Hepatic stellate cell (primary cell): Measurements from ENCODE around the gene SLC7A5.
A peak's percentile ranks its signal among the peaks of the same experiment; 100 is the strongest.
"Not testable (repeated sequence)": the region's sequence is repeated elsewhere in the genome, so short reads cannot be mapped to it uniquely, and the experiment has no call there.

Source experiments
- DNase-seq: peaks from one replicate; pipeline ENCODE4 v3.0.0; 2011; ENCODE audit warnings: low spot score

SLC7A5 gene

DNA sequence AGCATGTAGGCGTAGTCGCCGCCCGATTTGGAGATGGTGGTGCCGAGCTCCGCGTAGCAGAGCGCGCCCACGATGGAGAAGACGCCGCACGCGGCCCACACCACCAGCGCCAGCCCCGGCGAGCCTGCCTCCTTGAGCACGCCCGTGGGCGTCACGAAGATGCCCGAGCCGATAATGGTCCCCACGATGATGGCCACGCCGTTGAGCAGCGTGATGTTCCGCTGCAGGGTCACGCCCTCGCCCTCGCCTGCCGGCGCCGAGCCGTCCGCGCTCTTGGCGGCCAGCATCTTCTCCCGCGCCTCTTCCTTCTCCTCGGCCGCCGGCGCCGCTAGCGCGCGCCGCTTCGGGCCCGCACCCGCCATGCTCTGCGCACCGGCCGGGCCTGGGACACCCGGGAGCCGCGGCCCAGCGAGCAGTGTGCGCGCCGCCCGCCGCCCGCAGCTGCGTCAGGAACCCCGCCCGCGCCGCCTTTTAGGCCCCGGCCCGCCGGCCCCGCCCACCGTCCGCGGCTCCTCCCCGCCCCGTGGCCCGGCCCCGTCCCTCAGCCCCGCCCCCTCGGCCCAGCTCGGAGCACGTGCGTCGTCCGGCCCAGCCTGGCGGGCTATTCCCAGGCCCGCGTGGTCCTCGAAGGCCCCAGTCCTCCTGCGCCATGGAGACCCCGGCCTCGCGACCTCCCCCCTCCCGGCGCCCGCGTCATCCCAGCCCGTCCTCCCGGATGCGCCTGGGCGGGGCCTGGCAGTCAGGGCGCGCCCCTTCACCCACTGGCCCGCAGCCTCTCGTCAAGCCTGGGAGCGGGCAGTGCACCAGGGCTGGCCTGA is at the start of gene SLC7A5:
TSS of gene SLC7A5 (minus strand) at position 447 of the 818 bp plus-strand sequence. CDS start at position 362, 85 bp downstream.
- not testable (repeated sequence) for DNase-seq

DNA sequence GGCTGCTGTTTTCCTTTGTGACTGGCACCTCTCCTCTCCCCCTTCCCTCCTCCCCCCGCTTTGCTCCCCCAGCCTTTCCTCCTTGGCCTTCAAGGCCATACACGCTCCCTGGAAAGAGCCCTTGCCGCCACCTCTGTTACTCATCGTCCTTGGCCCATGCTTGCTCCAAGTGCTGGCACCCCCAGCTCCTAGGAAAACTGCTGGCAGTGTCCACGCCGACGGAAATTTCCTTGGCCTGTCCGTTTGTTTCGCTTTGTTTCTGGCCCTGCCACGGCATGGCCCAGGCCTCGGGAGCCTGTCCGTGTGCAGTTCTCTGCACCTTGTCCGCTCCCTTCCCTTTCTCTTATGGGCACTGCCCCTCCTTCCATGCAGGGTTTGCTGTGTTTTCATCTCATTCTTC is 49.0 kb upstream of the SLC7A5 start:
- DNase-seq, result no peak

DNA sequence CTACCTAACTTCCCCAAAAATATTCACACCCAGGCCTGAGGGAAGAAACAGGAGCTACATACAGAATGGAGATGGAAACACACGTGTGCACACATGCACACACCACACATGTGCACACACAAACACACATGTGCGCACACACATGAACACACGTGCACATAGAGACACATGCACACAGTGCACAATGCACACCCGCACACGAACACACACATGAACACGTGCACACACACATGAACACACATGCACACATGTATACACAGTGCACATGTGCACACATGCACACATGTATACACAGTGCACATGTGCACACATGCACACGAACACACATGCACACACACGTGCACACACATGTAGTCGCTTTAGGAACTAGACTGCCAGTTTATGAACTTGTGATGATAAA is 48.2 kb upstream of the SLC7A5 start:
- no peak for DNase-seq

DNA sequence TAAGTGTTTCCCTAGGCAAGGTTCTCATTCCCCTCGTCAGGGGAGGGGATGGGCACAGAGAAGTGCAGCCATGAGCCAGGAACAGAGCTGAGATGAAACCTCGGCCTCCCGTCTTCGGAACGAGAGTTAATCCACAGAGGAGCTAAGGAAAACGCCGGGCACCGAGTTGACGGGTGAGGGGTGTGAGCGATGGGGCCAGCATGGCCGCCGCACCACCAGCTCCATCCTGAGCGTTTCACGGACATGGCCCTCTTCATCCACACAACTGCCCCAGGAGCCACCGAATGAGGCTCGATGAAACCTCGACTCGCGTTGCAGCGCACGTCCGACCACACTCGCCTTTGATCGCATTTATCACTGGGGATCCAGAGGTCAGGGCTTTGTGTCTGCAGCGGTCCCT is 45.5 kb upstream of the SLC7A5 start:
- no peak for DNase-seq

DNA sequence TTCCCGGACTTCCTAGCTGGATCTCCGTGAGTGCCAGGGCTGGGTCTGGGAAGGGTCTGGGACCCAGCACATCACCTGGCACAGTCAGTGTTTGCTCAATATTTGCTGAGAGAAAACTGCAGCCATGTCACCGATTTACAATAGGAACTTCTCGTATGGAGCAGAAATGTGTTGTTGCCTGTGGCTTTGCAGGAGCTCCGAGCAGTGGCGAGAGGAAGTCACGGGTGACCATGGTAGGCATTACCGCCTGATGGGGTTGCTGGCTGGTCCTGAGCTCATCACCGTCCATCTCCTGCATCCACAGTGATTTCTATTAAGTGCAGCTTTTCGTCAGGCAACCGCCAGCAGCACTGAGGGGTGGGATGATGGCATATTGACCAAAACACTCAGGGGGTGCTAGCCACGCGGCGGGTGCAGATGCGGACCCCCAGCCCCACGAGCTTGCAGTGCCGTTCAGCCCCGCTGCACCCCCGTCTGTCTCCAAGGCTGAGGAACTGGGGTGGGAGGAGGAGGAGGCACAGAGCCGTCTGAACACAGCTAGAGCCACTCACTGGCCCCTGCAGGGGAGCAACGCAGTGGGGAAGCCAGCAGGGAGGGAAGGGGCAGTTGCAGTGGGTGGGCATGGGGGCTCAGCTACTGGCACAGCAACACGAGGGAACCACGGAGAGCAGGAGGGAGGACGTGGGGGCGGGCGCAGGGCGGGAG is 44.9 kb upstream of the SLC7A5 start:
- not testable (repeated sequence) for DNase-seq

DNA sequence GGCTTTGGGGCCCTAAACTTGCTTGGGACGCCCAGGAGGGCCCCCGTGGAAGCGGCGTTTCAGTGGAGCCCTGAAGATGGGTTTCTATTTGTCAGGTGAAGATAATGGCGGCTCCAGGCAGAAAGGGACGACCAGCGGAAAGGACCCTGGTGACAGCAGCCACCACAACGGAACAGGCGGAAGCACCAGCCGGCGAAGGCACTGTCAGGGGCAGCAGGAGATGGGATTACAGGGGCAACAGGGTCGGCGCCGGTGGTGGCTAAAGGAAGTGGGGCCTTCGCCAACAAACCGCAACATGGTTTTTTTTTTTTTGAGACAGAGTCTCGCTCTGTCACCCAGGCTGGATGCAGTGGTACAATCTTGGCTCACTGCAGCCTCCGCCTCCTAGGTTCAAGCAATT is 43.4 kb upstream of the SLC7A5 start:
- DNase-seq, result not testable (repeated sequence)

DNA sequence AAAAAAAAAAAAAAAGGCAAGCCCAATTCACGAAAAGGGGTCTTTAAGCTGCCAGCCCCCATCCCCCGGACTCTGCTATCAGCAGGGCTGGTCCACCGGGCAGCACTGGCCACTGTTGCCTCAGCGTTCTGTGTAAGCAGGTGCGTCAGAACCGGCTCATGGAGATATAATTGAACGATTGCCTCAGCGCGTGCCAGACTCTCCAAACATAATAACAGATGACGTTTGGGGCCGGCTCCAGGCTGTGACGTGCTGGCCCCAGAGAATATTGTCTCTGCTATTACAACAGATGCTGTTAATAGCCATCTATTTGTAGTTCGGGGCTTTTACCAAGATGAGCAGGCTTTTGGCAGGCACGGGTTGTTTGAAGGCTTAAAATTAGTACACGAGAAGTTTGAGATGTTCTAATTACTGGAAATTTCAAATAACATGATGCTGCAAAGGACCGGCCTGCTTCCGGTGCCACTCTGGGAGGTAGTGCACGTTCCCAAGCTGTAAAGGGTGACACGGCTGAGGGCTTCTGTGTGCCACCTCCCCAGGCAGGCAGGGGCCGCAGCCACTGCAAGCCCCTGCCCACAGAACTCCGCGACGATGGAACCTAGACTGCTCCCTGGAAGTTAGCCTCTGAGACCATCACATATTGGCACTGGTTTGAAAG is 41.9 kb upstream of the SLC7A5 start:
- peak; percentile 82 for DNase-seq

DNA sequence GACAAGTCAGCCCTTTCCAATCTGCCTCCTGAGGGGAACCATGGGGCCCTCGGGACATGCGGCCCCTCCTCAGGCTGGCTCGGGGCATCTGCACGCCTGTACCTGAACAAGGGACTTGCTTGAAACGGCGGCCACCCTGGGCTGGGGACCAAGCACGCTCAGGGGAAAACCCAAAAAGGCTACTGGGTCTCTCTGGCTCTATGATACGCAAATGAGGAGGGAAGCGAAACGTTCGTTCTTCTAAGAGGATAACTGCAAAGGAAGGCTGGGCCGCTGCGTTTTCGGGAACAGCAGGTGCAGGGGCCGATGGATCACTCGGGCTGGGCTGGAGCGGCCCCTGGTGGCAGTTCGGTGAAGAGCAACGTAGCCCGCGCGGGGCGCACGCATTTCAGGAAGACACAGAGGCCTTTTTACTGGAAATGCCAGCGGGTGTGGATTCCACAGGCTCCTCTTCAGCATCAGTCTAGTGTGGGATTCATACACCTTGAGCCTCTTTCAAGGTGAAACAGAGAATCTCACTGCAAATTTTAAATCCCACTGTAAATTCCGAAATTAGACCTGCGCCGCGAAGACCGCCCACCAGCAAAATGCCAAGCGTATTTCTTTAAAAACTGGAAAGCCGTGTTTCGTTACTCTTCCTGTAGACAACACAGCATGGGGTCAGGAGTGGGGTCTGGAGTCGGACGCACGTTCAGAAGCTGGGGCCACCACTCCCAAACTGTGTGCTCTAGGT is 40.1 kb upstream of the SLC7A5 start:
- DNase-seq, result peak; percentile 78

DNA sequence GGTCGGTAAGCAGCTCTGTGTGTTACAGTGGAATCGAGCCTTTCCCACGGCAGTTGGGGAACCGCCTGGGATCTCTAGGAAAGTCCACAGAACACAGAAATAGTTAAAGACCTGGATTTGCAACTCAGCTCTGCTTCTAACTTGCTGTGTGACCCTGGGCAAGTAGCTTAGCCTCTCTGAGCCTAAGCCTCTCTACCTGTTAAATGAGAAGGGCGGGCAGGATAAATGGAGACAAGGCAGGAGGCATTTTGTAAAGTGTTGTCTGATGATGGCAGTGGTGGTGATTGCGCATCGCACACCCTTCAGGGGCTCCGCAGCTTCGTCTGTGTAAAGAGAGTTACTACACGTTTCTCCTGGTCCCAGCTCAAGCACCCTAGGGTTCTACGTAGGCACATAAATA is 38.8 kb upstream of the SLC7A5 start:
- DNase-seq, result not testable (repeated sequence)

DNA sequence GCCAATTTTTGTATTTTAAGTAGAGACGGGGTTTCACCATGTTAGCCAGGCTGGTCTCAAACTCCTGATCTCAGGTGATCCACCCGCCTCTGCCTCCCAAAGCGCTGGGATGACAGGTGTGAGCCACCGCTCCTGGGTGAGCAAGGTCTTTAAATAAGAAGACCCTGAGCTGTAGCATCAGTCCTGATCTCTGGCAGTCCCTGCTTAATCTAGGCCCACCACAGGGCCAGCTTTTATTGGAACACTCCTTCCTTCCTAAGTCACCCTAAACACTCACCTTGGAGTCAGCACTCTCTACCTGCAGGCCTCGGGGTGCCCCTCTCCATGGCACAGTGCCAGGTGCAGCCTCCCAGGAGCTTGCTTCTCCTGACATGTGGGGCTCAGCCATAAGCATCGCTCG is 36.2 kb upstream of the SLC7A5 start:
- DNase-seq, result not testable (repeated sequence)

DNA sequence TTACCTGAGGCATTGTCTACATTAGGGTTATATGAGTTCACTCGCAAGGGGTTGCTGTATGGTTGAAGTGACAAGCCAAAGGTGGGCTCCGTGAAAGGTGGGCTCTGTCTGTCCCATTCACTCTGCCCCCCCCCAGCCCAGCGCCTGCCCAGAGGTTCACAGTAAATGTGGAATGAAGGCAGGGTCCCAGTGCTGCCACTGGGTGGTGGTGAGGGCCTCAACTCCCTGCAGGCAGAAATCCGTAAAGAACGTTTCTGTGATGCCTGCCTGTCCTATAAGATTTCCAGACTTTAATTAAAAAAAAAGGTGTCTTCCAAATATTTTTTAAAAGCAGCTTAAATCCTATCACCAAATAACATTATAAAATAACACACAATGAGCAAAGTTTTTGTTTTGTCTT is 35.7 kb upstream of the SLC7A5 start:
- not testable (repeated sequence) for DNase-seq

DNA sequence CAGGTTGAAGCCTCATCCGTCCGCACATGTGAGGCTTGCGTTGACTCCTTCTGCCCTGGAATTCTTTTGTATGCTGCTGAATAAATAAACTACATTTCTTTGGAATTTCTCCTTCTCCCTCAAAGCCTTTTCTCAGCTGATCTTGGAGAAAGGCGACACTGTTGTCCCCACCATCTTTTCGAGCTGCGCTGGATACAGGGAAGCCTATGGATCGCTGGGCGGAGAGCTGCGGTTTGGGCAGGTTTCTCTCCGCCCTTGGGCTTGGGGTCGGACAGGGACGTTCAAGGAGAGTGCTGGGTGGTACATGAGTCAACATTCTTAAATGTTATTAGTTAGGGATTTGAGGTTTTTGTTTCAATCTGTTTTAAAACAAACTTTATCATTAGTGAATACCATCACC is 31.2 kb upstream of the SLC7A5 start:
- not testable (repeated sequence) for DNase-seq

DNA sequence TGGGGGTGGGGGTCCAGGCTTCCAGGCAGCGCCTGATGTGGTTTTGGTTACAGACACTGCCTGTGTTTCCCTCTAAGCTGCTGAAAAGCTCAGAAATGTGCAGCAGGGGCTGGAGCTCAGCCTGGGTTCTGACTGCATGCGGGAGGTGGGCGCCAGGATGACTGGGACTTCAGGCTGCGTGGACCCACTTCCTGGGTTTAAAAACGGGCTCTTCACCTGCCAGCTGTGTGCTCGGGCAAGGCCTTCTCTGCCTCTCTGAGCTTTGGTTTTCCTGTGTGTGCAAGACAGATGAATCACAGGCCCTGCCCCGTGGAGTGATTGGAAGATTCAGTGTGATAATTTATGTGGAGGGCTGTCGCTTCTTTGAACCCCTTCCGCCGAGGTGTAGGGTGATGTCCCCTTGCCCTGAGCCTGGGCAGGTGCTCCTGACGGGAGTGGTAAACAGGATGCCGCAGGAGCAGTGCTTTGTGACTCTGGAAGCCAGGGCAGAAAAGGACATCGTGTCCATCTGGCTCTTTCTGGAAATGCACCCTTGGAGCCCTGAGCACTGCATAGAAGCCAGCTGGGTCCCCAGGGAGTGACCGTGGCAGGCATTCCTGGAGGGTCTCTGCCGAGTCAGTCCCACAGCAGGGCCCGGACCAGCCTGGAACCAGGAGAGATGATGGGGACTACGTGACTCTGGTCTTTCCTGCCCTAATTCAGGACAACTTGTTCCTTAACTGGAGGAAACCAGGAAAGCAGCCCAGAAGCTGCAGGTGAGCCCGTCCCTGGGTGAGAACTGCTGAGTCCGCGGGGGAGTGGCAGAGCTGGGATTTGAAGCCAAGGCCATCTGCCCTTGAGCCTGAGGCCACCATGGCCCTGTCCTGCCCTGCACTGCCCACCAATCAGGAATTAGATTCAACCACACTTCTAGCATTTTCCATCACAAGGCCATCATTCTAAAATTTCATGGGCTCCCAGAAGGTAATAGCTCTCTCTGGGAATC is 28.5 kb upstream of the SLC7A5 start:
- no peak for DNase-seq

DNA sequence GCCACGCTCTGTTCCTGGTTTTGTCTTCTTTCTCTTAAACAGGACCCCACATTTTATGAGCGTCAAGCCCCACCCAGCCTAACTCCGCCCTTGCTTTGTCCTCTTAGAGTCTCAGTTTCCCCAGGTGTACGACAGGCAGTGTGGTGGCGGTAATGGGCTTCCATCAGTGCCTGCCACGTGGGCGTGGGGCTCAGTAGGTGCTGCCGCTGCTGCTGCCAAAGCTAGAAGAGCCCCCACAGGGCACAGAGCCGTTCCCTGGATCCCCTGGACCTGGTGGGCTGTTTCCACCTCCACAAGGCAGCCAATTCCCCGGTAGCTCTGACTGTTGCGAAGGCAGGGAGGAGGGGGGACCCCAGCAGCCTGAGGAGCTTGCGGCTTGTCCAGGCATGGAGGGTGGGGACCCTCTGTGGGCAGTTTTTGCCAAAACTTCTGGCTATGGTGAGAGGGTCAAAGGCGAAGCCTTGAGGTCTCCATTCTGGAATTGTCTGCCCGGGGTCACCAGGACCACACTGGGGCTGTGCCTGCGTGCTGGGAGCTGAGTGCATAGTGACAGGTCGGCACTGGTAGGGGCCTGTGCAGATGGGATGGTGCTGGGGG is 27.7 kb upstream of the SLC7A5 start:
- not testable (repeated sequence) for DNase-seq

DNA sequence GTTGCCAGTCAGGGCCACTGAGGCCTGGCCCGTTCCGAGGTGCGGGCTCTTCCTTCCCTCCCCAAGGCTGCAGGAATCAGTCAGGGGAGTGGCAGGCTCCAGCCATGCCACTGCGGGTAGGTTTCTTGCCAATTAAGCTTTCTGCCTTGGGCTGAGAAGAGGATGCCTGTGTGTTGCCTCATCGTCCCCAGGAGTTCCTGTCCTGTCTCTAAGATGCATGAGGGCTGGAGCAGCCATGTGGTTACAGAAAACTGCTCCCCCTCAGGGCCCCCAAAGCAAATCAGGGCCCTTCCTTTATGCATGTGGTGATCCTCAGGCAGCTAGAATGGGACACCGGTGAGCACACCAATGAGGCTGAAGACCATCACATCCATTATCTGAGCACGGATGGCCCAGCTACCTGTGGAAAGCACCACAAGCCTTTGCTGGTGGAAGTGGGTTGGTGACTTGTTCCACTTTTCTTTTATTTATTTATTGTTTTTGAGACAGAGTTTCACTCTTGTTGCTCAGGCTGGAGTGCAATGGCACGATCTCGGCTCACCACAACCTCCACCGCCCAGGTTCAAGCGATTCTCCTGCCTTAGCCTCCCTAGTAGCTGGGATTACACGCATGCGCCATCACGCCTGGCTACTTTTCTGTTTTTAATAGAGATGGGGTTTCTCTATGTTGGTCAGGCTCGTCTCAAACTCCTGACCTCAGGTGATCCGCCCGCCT is 27.0 kb upstream of the SLC7A5 start:
- DNase-seq, result not testable (repeated sequence)

DNA sequence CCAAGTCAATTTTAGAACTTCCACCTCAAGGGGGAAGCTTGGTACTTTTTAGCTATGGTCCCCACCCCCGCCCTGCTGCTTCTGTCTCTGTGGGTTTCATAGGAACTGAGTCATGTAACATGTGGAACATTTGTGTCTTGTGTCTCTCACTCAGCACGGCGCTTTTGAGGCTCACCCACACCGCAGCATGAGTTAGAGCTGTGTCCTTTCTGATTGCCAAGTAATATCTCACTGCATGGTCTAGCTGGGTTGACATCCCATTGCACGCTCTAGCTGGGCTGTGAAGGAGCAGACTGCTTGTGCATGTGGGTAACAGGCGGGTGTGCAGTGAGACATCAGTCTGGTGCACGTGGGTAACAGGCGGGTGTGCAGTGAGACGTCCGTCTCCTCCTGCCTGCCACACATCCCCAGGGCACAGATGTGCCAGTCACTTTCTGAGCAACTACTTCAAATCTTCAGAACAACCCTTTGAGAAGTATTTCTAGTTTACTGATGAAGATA is 26.4 kb upstream of the SLC7A5 start:
- no peak for DNase-seq

DNA sequence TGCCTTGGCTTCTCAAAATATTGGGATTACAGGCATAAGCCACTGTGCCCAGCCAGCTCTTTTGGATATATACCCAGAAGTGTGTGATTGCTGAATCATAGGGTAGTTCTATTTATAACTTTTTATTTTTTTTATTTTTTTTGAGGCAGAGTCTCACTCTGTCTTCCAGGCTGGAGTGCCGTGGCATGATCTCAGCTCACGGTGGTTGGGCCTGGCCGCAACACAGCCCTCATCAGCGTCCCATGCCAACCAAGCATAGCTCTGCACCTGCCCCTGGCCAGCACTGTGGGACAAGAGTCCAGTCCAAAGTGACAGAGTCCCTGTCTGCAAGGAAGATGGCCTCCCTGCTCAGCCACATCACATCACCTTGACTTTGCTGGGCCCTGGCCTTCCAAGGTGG is 24.7 kb upstream of the SLC7A5 start:
- DNase-seq, result not testable (repeated sequence)

DNA sequence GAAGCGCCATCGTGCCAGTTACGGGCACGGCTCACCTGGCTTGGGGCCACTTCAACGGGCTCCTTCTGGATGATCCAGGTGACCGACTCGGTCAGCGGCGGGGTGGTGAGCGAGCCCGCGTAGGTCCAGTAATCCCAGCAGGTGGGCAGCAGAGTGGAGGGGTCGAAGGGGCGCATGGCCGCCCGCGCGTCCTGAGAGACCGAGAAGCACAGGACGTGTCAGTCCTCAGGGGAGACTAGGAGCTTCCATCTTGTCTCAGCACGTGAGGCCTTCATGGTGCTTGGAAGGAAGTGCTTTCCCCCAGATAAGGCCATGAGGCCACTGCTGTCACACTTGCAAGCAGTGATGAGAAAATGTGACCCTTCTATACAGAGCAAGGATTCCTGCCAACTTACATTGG is 22.5 kb upstream of the SLC7A5 start:
- DNase-seq, result no peak

DNA sequence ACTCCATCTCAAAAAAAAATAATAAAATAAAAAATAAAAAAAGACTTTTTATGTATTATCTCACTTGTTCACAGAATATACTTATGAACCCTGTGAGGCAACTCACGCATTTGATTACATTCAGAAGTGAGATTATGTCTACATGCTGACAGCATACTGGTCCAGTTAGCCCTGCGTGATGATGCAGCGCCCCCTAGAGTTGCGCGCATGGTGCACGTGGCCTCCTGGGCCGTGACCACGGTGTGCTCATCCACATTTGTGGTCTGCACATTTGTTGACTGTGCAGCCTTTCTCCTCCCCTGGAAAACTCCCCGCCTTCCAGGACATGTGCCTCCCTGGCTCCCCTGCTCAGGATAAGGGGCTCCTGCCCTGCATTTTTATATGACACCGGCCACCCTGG is 20.5 kb upstream of the SLC7A5 start:
- DNase-seq, result not testable (repeated sequence)

DNA sequence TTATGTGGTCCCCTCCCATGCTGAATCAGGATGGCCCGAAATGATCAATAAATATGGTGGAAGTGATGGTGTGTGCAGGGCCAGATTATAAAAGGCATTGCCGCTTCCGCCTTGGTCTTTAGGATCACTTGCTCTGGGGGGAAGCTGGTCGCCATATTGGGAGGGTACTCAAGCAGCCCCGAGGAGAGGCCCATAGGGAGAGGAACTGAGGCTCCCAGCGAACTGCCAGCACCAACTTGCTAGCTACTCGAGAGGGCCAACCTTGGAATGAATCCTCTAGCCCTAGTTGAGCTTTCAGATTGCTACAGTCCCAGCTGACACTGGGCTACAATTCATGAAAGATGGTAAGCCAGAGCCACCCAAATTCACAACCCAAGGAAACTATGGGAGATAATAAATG is 19.0 kb upstream of the SLC7A5 start:
- DNase-seq, result not testable (repeated sequence)
